MM.1S (cell line): ENCODE data around the gene CCDC188.

Experiments used
- DNase-seq: peaks from one replicate; pipeline ENCODE4 v3.0.0-alpha.2; 2015
- H2AFZ ChIP-seq: fragments of 300-600 bp; sonication (generic); 2 replicates; pipeline ENCODE4 v1.6.0; 2016; ENCODE audit warnings: antibody characterized with exemption, low read length
- H3F3A ChIP-seq: fragments of 300-600 bp; sonication (generic); 2 replicates; pipeline ENCODE4 v1.6.1; 2016; ENCODE audit warnings: mild to moderate bottlenecking, antibody characterized with exemption, low read length, moderate library complexity, mixed read lengths; ENCODE audit not compliant: insufficient read depth
- H3K27ac ChIP-seq: fragments of 300-600 bp; sonication (generic); 2 replicates; pipeline ENCODE4 v1.5.1; 2016; ENCODE audit warnings: mild to moderate bottlenecking, low read length
- H3K27me3 ChIP-seq: fragments of 300-600 bp; sonication (generic); replicated peaks from 2 replicates; pipeline ENCODE4 v1.6.0; 2016; ENCODE audit warnings: low read length; ENCODE audit not compliant: insufficient read depth
- H3K36me3 ChIP-seq: fragments of 300-600 bp; sonication (generic); replicated peaks from 2 replicates; pipeline ENCODE4 v1.6.1; 2016; ENCODE audit warnings: mild to moderate bottlenecking, low read length, mixed read lengths; ENCODE audit not compliant: insufficient read depth
- H3K4me1 ChIP-seq: fragments of 300-600 bp; sonication (generic); 2 replicates; pipeline ENCODE4 v1.6.1; 2016; ENCODE audit warnings: low read length, mixed read lengths
- H3K4me2 ChIP-seq: fragments of 300-600 bp; sonication (generic); 2 replicates; pipeline ENCODE4 v1.6.0; 2016; ENCODE audit warnings: low read depth, low read length
- H3K4me3 ChIP-seq: fragments of 300-600 bp; sonication (generic); 2 replicates; pipeline ENCODE4 v1.5.1; 2016; ENCODE audit warnings: low read length, mixed read lengths
- H3K79me2 ChIP-seq: fragments of 300-600 bp; sonication (generic); 2 replicates; pipeline ENCODE4 v1.6.1; 2016; ENCODE audit warnings: mixed run types, low read length, mixed read lengths
- H3K9ac ChIP-seq: fragments of 300-600 bp; sonication (generic); 2 replicates; pipeline ENCODE4 v1.6.1; 2016; ENCODE audit warnings: low read length, mixed read lengths
- H3K9me2 ChIP-seq: fragments of 300-600 bp; sonication (generic); replicated peaks from 2 replicates; pipeline ENCODE4 v1.6.1; 2016; ENCODE audit warnings: mild to moderate bottlenecking, low read length, mixed read lengths; ENCODE audit not compliant: insufficient read depth
- H3K9me3 ChIP-seq: fragments of 300-600 bp; sonication (generic); replicated peaks from 2 replicates; pipeline ENCODE4 v1.6.1; 2016; ENCODE audit warnings: mild to moderate bottlenecking, low read length, mixed read lengths; ENCODE audit not compliant: insufficient read depth
- H4K20me1 ChIP-seq: fragments of 300-600 bp; sonication (generic); 2 replicates; pipeline ENCODE4 v1.6.1; 2016; ENCODE audit warnings: mild to moderate bottlenecking, low read length, moderate library complexity, mixed read lengths; ENCODE audit not compliant: insufficient read depth
- CTCF ChIP-seq: fragments of 300-600 bp; sonication (generic); IDR thresholded peaks from 2 replicates; pipeline ENCODE4 v1.5.1; 2016; ENCODE audit warnings: antibody characterized with exemption, low read length, mixed read lengths
- EZH2 ChIP-seq: fragments of 300-600 bp; sonication (generic); optimal IDR thresholded peaks from 2 replicates; pipeline ENCODE3; 2017; ENCODE audit warnings: low read depth, mild to moderate bottlenecking, antibody characterized with exemption, low read length, mixed read lengths
- EZH2phosphoT487 ChIP-seq: fragments of 300-600 bp; sonication (generic); IDR thresholded peaks from 2 replicates; pipeline ENCODE4 v1.6.1; 2018; ENCODE audit warnings: antibody characterized with exemption, low read length

CCDC188 gene

GRCh38 chr22:20181884-20182236, 31.0 kb upstream of the CCDC188 start:
- no peak overlapping the region for H3K4me3 ChIP-seq
- TF ChIP-seq EZH2 (no peak), CTCF (no peak), EZH2phosphoT487 (no peak)
- DNase-seq, result no peak
- H3K9me3 ChIP-seq, result no peaks in the 10 kb centered on the region
- no peaks in the 10 kb centered on the region for H3K79me2 ChIP-seq
- H3K9me2 ChIP-seq, result no peaks in the 10 kb centered on the region
- H3K36me3 ChIP-seq, result no peaks in the 10 kb centered on the region
- H3K27me3 ChIP-seq, result peaks cover 97% of the 10 kb centered on the region
- no peak overlapping the region for H3K9ac ChIP-seq
- no peak overlapping the region for H3K4me2 ChIP-seq
- no peaks in the 10 kb centered on the region for H3K4me1 ChIP-seq
- no peak overlapping the region for H3K27ac ChIP-seq
- no peaks in the 10 kb centered on the region for H4K20me1 ChIP-seq
- no peaks in the 10 kb centered on the region for H3F3A ChIP-seq
- H2AFZ ChIP-seq, result no peak overlapping the region

GRCh38 chr22:20181194-20181883, 30.5 kb upstream of the CCDC188 start:
- Histone ChIP-seq H3K4me2 (no peak overlapping the region), H3K27ac (no peak overlapping the region)

GRCh38 chr22:20180640-20181039, 29.8 kb upstream of the CCDC188 start:
- Histone ChIP-seq H3K27me3 (peaks cover 96% of the 10 kb centered on the region), H3K9ac (no peak overlapping the region), H3K27ac (no peak overlapping the region), H2AFZ (no peak overlapping the region), H3K9me2 (no peaks in the 10 kb centered on the region), H4K20me1 (no peaks in the 10 kb centered on the region), H3F3A (no peaks in the 10 kb centered on the region), H3K36me3 (no peaks in the 10 kb centered on the region), H3K4me1 (no peaks in the 10 kb centered on the region), H3K4me2 (no peak overlapping the region), H3K9me3 (no peaks in the 10 kb centered on the region), H3K79me2 (no peaks in the 10 kb centered on the region), H3K4me3 (no peak overlapping the region)
- TF ChIP-seq CTCF (no peak), EZH2 (no peak), EZH2phosphoT487 (no peak)
- DNase-seq, result no peak

More at GRCh38 chr22:20181194-20181883, 30.5 kb upstream of the CCDC188 start:
- H3K9me2 ChIP-seq, result no peaks in the 10 kb centered on the region
- H3K9ac ChIP-seq, result no peak overlapping the region
- no peaks in the 10 kb centered on the region for H3K9me3 ChIP-seq
- no peaks in the 10 kb centered on the region for H3F3A ChIP-seq
- DNase-seq, result no peak
- no peaks in the 10 kb centered on the region for H3K4me1 ChIP-seq
- H3K27me3 ChIP-seq, result peaks cover 97% of the 10 kb centered on the region
- H2AFZ ChIP-seq, result no peak overlapping the region
- H3K79me2 ChIP-seq, result no peaks in the 10 kb centered on the region
- no peak overlapping the region for H3K4me3 ChIP-seq
- H3K36me3 ChIP-seq, result no peaks in the 10 kb centered on the region
- no peak for TF ChIP-seq EZH2phosphoT487
- no peak for TF ChIP-seq EZH2
- TF ChIP-seq CTCF, result no peak
- no peaks in the 10 kb centered on the region for H4K20me1 ChIP-seq
